Mammary epithelial cell (primary cell): ENCODE results near the gene LSAMP.

Experiments
- EZH2 ChIP-seq: IDR thresholded peaks from 2 replicates; pipeline ENCODE4 v1.6.1; 2012; ENCODE audit warnings: low read length, inconsistent platforms, borderline replicate concordance
- TF ChIP-seq, protein P1 (sequence below), 2 donors: IDR thresholded peaks in 1 of 2; conservative IDR thresholded peaks in 1 of 2; 2 replicates each; pipeline ENCODE4 v1.5.1; 2011 to 2012; ENCODE audit warnings: inconsistent platforms in 2 of 2, low read length in 2 of 2, mild to moderate bottlenecking in 2 of 2, control low read depth in 1 of 2, low read depth in 1 of 2; ENCODE audit not compliant: insufficient read depth in 1 of 2; ENCODE audit errors: extremely low read depth in 1 of 2

- TF ChIP-seq, protein P1, sequence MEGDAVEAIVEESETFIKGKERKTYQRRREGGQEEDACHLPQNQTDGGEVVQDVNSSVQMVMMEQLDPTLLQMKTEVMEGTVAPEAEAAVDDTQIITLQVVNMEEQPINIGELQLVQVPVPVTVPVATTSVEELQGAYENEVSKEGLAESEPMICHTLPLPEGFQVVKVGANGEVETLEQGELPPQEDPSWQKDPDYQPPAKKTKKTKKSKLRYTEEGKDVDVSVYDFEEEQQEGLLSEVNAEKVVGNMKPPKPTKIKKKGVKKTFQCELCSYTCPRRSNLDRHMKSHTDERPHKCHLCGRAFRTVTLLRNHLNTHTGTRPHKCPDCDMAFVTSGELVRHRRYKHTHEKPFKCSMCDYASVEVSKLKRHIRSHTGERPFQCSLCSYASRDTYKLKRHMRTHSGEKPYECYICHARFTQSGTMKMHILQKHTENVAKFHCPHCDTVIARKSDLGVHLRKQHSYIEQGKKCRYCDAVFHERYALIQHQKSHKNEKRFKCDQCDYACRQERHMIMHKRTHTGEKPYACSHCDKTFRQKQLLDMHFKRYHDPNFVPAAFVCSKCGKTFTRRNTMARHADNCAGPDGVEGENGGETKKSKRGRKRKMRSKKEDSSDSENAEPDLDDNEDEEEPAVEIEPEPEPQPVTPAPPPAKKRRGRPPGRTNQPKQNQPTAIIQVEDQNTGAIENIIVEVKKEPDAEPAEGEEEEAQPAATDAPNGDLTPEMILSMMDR (conservative IDR thresholded peaks at IDR 0.05 in 1 of 2, IDR thresholded peaks at IDR 0.05 in 1 of 2; ENCODE audit: extremely low read depth in 1 of 2, insufficient read depth in 1 of 2, low read depth in 1 of 2, low read length in 2 of 2) = no peak
- TF ChIP-seq EZH2 = no peak
Measured at GRCh38 chr3:115806501-115806900, 638.8 kb downstream of the LSAMP start.
